ENCODE measurements around the gene TPSB2. TPM values are rescaled to one million over a fixed set of nuclear protein-coding genes. Genes with fewer than 3 reads are reported as not detected.

The TPSB2 gene
- total RNA-seq, 1 donor from 2014 or later, result 3.6 TPM

DNA sequence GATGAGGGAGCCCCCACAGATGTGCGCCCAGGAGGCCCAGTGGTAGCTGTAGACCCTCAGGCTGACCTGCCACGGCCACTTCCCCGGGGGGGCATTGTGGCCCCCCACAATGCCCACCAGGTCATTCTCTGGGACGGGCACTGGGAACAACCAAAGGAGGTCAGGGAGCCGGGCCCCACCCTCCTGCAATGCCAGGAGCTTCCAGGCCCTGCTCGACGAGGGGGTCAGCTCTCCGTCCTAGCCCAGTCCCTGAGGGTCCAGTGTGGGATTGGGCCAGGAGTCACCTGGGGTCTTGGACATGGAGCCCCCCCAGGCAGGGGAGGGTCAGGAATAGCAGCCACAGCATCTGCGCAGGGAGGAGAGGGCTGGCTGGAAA, 32.9 kb upstream of the TPSB2 start:
- DNase-seq, result no peak
- Histone ChIP-seq H3K27me3 (ENCODE audit: low read depth) (peaks cover 70% of the 10 kb centered on the region), H3K27ac (replicated peaks) (no peak overlapping the region), H3K36me3 (no peaks in the 10 kb centered on the region), H3K4me3 (no peak overlapping the region), H3K9me3 (replicated peaks) (no peaks in the 10 kb centered on the region), H3K4me1 (no peaks in the 10 kb centered on the region)
- TF ChIP-seq, protein P1, sequence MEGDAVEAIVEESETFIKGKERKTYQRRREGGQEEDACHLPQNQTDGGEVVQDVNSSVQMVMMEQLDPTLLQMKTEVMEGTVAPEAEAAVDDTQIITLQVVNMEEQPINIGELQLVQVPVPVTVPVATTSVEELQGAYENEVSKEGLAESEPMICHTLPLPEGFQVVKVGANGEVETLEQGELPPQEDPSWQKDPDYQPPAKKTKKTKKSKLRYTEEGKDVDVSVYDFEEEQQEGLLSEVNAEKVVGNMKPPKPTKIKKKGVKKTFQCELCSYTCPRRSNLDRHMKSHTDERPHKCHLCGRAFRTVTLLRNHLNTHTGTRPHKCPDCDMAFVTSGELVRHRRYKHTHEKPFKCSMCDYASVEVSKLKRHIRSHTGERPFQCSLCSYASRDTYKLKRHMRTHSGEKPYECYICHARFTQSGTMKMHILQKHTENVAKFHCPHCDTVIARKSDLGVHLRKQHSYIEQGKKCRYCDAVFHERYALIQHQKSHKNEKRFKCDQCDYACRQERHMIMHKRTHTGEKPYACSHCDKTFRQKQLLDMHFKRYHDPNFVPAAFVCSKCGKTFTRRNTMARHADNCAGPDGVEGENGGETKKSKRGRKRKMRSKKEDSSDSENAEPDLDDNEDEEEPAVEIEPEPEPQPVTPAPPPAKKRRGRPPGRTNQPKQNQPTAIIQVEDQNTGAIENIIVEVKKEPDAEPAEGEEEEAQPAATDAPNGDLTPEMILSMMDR (IDR thresholded peaks at IDR 0.05; ENCODE audit: borderline replicate concordance), result no peak
- intact Hi-C loops (cut with micrococcal nuclease), result no loop called here

- H3K27me3 ChIP-seq (ENCODE audit: low read depth), result peaks cover 73% of the 10 kb centered on the region
- no peaks in the 10 kb centered on the region for H3K4me1 ChIP-seq
- DNase-seq, result no peak
- H3K9me3 ChIP-seq (replicated peaks), result no peaks in the 10 kb centered on the region
- no peaks in the 10 kb centered on the region for H3K36me3 ChIP-seq
- H3K27ac ChIP-seq (replicated peaks), result no peak overlapping the region
- H3K4me3 ChIP-seq, result no peak overlapping the region
- TF ChIP-seq, protein P1 (IDR thresholded peaks at IDR 0.05; ENCODE audit: borderline replicate concordance), result no peak
- intact Hi-C loops (cut with micrococcal nuclease), result no loop called here
These were observed 32.3 kb upstream of the TPSB2 start for GRCh38 chr16:1262210-1262845.

DNA sequence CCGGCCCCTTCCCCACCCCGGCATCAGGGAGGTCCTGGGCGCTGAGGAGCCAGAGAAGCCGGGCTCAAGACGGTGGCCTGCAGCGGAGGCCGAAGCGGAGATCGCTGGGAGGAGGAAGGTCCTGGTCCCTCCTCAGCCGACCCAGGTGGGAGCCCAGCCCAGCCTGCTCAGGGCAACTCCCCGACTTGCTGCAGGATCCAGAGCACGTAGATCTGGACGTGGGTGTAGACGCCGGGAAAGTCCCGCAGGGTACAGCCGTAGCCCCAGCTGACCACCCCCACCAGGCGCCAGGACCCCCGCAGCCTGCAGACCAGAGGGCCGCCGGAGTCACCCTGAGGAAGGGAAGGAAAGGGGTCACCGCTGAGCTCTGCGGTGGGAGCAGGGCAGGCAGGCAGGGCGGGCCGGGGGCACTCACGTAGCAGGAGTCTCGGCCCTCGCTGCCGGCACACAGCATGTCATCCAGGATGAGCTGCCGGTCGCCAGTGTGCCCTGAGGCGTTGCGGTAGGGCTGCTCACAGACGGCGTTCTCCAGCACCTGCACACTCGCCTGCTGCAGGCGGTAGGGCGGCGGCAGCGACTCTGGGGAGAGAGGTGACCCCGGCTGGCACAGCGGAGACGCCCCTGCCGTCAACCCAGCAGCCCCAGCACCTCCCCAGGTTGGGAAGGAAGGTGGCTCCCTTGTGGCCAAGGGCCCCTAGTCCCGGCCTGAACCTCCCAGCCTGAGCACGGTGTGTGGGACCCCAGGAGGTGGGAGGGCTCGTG, 31.3 kb upstream of the TPSB2 start:
- peaks cover 73% of the 10 kb centered on the region for H3K27me3 ChIP-seq (ENCODE audit: low read depth)
- TF ChIP-seq, protein P1 (IDR thresholded peaks at IDR 0.05; ENCODE audit: borderline replicate concordance), result no peak
- no peak for DNase-seq

GRCh38 chr16:1260101-1260680, 30.2 kb upstream of the TPSB2 start:
- Histone ChIP-seq H3K4me1 (no peaks in the 10 kb centered on the region), H3K27me3 (ENCODE audit: low read depth) (peaks cover 76% of the 10 kb centered on the region), H3K36me3 (no peaks in the 10 kb centered on the region), H3K4me3 (no peak overlapping the region), H3K9me3 (replicated peaks) (no peaks in the 10 kb centered on the region), H3K27ac (replicated peaks) (no peak overlapping the region)
- DNase-seq, result no peak
- intact Hi-C loops (cut with micrococcal nuclease), result no loop called here
- TF ChIP-seq, protein P1 (IDR thresholded peaks at IDR 0.05; ENCODE audit: borderline replicate concordance), result no peak

More for the DNA sequence above, 31.3 kb upstream of the TPSB2 start:
- intact Hi-C loops (cut with micrococcal nuclease), result no loop called here
- Histone ChIP-seq H3K36me3 (no peaks in the 10 kb centered on the region), H3K4me3 (no peak overlapping the region), H3K4me1 (no peaks in the 10 kb centered on the region), H3K27ac (replicated peaks) (no peak overlapping the region), H3K9me3 (replicated peaks) (no peaks in the 10 kb centered on the region)

GRCh38 chr16:1259760-1260068, 29.7 kb upstream of the TPSB2 start:
- intact Hi-C loops (cut with micrococcal nuclease), result no loop called here
- Histone ChIP-seq H3K4me1 (no peaks in the 10 kb centered on the region), H3K9me3 (replicated peaks) (no peaks in the 10 kb centered on the region), H3K36me3 (no peaks in the 10 kb centered on the region), H3K27me3 (ENCODE audit: low read depth) (peaks cover 76% of the 10 kb centered on the region), H3K27ac (replicated peaks) (no peak overlapping the region), H3K4me3 (no peak overlapping the region)
- DNase-seq, result no peak
- TF ChIP-seq, protein P1 (IDR thresholded peaks at IDR 0.05; ENCODE audit: borderline replicate concordance), result no peak
